Sigmoid colon (tissue), 7 donors: ENCODE results near the gene PON1. TPM values are rescaled to one million over a fixed set of nuclear protein-coding genes. Genes with fewer than 3 reads are reported as not detected.

Experiments
- DNase-seq: peaks from one replicate; pipeline ENCODE4 v3.0.0-alpha.2; 2019
- H3K27ac ChIP-seq, 4 donors: fragments of 200-600 bp; sonication (generic); one replicate each; pipeline ENCODE4 v1.5.1; 2016 to 2019; ENCODE audit warnings: mild to moderate bottlenecking in 1 of 4
- H3K27me3 ChIP-seq, 3 donors: fragments of 200-600 bp; sonication (generic); one replicate each; pipeline ENCODE4 v1.5.1; 2019; ENCODE audit warnings: mild to moderate bottlenecking in 1 of 3
- H3K36me3 ChIP-seq, 4 donors: fragments of 200-600 bp; sonication (generic); one replicate each; pipeline ENCODE4 v1.5.1; 2016 to 2019
- H3K4me1 ChIP-seq, 4 donors: fragments of 200-600 bp; sonication (generic); one replicate each; pipeline ENCODE4 v1.5.1; 2017 to 2019
- H3K4me3 ChIP-seq, 4 donors: fragments of 200-600 bp; sonication (generic); one replicate each; pipeline ENCODE4 v1.5.1; 2017 to 2019; ENCODE audit warnings: mild to moderate bottlenecking in 2 of 4, moderate library complexity in 1 of 4
- H3K9me3 ChIP-seq, 4 donors: fragments of 200-600 bp in 3 of 4; sonication (generic) in 3 of 4; one replicate each; pipeline versions ENCODE4 v1.5.1 to v1.6.1; 2013 to 2019
- CTCF ChIP-seq, 4 experiments: fragments of 450-650 bp in 3 of 4; fragments of 200-600 bp in 1 of 4; IDR thresholded peaks; one replicate each; pipeline ENCODE4 v1.5.1; 2016 to 2019; ENCODE audit warnings: antibody characterized with exemption in 4 of 4, mild to moderate bottlenecking in 3 of 4, moderate library complexity in 2 of 4
- EP300 ChIP-seq, 4 donors: sonication (generic); formaldehyde crosslinking; IDR thresholded peaks; one replicate each; pipeline ENCODE4 v1.6.1; 2017; ENCODE audit warnings: antibody characterized with exemption in 4 of 4
- POLR2A ChIP-seq, 2 donors: fragments of 450-650 bp; IDR thresholded peaks; one replicate each; pipeline ENCODE4 v1.6.1; 2016; ENCODE audit warnings: antibody characterized with exemption in 2 of 2, mild to moderate bottlenecking in 2 of 2, moderate library complexity in 2 of 2
- POLR2AphosphoS5 ChIP-seq, 4 donors: sonication (generic); formaldehyde crosslinking; IDR thresholded peaks; one replicate each; pipeline ENCODE4 v1.6.1; 2017; ENCODE audit warnings: antibody characterized with exemption in 4 of 4
- WGBS, 2 donors: extraction: QIAGEN DNeasy Blood & Tissue Kit; methylation state at CpG; one replicate each; pipeline ENCODE4 v1.1.7; 2013; 5-methylcytosine and 5-hydroxymethylcytosine counted together
- intact Hi-C: fragments of 100-400 bp; cut with DNase I; formaldehyde crosslinking; loops from one replicate; pipeline ENCODE4 v1.15.1; 2023
- polyA plus RNA-seq, 3 donors: library from polyadenylated mRNA; stranded (reverse); fragments of 200-250 nt; gene quantifications; one replicate each; pipeline ENCODE4 v1.2.3, GENCODE V29; 2013
- small RNA-seq, 3 donors: library from RNA; depleted of rRNA; stranded (forward); fragments of <200 nt; gene quantifications; one replicate each; pipeline ENCODE3, GENCODE V24; 2016
- total RNA-seq, 4 donors: library from RNA; depleted of rRNA; stranded (reverse); fragments of >200 nt; gene quantifications; one replicate each; pipeline ENCODE4 v1.1.0, GENCODE V29; 2016
- donor health status: healthy with polysubstance abuse.
- donor health status: Bipolar disorder and iron deficiency.
- donor health status: healthy.

The PON1 gene
- total and polyA plus RNA-seq, 7 donors, result 0.16 to 0.19 TPM; not detected in 5

- no peak overlapping the region for H3K4me3 ChIP-seq
- TF ChIP-seq POLR2AphosphoS5 (IDR thresholded peaks at IDR 0.05) (no peak), CTCF (IDR thresholded peaks at IDR 0.05) (no peak), POLR2A (IDR thresholded peaks at IDR 0.05) (no peak)
- WGBS, 2 donors, result 92 to 95% methylated on average over 1 of the region's 1 CpG
Observed at GRCh38 chr7:95251966-95252365, 72.4 kb downstream of the PON1 start.

GRCh38 chr7:95250571-95250970, 73.8 kb downstream of the PON1 start:
- Histone ChIP-seq H3K27me3 (no peaks in the 10 kb centered on the region), H3K36me3 (peaks cover 0 to 15% (median 0%) of the 10 kb centered on the region in 4 donors), H3K27ac (no peak overlapping the region), H3K4me3 (no peak overlapping the region), H3K9me3 (no peaks in the 10 kb centered on the region), H3K4me1 (peaks cover 0 to 9% (median 0%) of the 10 kb centered on the region in 4 donors)
- no peak for TF ChIP-seq POLR2AphosphoS5 (IDR thresholded peaks at IDR 0.05)
- TF ChIP-seq POLR2A (IDR thresholded peaks at IDR 0.05), result no peak
- no peak for TF ChIP-seq CTCF (IDR thresholded peaks at IDR 0.05)
- no peak for TF ChIP-seq EP300 (IDR thresholded peaks at IDR 0.05)
- intact Hi-C loops, result no loop called here
- WGBS, 2 donors, result 86 to 90% methylated on average over 6 of the region's 6 CpGs
- DNase-seq, result no peak

More at GRCh38 chr7:95251966-95252365, 72.4 kb downstream of the PON1 start:
- H3K27me3 ChIP-seq, result no peaks in the 10 kb centered on the region
- H3K4me1 ChIP-seq, result peaks cover 0 to 2% (median 0%) of the 10 kb centered on the region in 4 donors
- H3K27ac ChIP-seq, result no peak overlapping the region
- H3K36me3 ChIP-seq, result peaks cover 0 to 15% (median 0%) of the 10 kb centered on the region in 4 donors
- no peak for DNase-seq
- intact Hi-C loops, result no loop called here
- H3K9me3 ChIP-seq, result no peaks in the 10 kb centered on the region

Small RNAs within 50 kb of the gene (small RNA-seq; reads per million reads assigned to genes)
- gene AC004022.2, result 0 reads per million in 3 donors

Other genes starting within 250 kb of the PON1 start
- 1 to 10 TPM in 3 of 4 donors, under 1 TPM in 1; 0.68 to 1.7 (median 1.5) TPM for gene PON3, start 71.8 kb upstream of the PON1 start, total RNA-seq
- gene PON3, start 71.8 kb upstream of the PON1 start, polyA plus RNA-seq, result 1 to 10 TPM; 1.8 to 2.3 (median 2.1) TPM
- 100 to 1,000 TPM in 1 of 4 donors, 10 to 100 TPM in 3; 66.3 to 103 (median 84.2) TPM for gene PON2, start 110.5 kb upstream of the PON1 start, total RNA-seq
- 10 to 100 TPM; 37.2 to 82.6 (median 41.8) TPM for gene PON2, start 110.5 kb upstream of the PON1 start, polyA plus RNA-seq
- gene ASB4, start 161.4 kb upstream of the PON1 start, total RNA-seq, result not detected
- gene ASB4, start 161.4 kb upstream of the PON1 start, polyA plus RNA-seq, result under 1 TPM in 1 of 3 donors, not detected in 2; 0.19 TPM